HL-60 (cell line): ENCODE data around the gene ZBTB7B.

Source experiments
- GABPA ChIP-seq: IDR thresholded peaks from 2 replicates; pipeline ENCODE4 v1.6.1; 2012; ENCODE audit warnings: low read depth
- POLR2AphosphoS5 ChIP-seq: IDR thresholded peaks from 2 replicates; pipeline ENCODE4 v1.6.1; 2012; ENCODE audit warnings: low read depth
- SPI1 ChIP-seq: IDR thresholded peaks from 2 replicates; pipeline ENCODE4 v1.6.1; 2012; ENCODE audit warnings: low read depth, mild to moderate bottlenecking, borderline replicate concordance
- TF ChIP-seq, protein P1 (sequence below): IDR thresholded peaks from one replicate; pipeline ENCODE4 v1.5.1; 2011; ENCODE audit warnings: low read length, control low read depth, inconsistent platforms; ENCODE audit not compliant: insufficient read depth

DNA sequence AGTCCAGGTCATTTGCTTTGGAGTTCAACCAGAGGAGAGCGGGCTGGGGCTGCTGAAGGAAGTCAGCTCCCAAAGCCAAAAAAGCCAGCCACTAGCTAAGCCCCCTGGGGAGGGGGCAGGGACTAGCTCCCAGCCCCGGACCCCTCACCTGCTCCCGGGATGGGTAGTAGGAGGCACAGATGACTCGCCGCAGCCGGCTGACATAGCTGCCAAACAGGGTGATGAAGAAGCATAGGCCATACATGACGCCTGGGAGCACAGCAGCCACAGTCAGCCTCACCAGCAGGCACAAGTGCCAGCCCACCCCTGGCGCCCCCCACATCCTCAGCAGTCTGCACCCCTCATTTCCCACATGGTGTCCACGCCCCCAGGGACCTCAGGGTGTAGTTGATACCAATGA, 23.6 kb downstream of the ZBTB7B start:
- no peak for TF ChIP-seq SPI1
- TF ChIP-seq, protein P1, sequence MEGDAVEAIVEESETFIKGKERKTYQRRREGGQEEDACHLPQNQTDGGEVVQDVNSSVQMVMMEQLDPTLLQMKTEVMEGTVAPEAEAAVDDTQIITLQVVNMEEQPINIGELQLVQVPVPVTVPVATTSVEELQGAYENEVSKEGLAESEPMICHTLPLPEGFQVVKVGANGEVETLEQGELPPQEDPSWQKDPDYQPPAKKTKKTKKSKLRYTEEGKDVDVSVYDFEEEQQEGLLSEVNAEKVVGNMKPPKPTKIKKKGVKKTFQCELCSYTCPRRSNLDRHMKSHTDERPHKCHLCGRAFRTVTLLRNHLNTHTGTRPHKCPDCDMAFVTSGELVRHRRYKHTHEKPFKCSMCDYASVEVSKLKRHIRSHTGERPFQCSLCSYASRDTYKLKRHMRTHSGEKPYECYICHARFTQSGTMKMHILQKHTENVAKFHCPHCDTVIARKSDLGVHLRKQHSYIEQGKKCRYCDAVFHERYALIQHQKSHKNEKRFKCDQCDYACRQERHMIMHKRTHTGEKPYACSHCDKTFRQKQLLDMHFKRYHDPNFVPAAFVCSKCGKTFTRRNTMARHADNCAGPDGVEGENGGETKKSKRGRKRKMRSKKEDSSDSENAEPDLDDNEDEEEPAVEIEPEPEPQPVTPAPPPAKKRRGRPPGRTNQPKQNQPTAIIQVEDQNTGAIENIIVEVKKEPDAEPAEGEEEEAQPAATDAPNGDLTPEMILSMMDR: no peak
- TF ChIP-seq POLR2AphosphoS5: no peak
- TF ChIP-seq GABPA: no peak
